ENCODE results near the gene CERS1.

The CERS1 gene, protein sequence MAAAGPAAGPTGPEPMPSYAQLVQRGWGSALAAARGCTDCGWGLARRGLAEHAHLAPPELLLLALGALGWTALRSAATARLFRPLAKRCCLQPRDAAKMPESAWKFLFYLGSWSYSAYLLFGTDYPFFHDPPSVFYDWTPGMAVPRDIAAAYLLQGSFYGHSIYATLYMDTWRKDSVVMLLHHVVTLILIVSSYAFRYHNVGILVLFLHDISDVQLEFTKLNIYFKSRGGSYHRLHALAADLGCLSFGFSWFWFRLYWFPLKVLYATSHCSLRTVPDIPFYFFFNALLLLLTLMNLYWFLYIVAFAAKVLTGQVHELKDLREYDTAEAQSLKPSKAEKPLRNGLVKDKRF

DNA sequence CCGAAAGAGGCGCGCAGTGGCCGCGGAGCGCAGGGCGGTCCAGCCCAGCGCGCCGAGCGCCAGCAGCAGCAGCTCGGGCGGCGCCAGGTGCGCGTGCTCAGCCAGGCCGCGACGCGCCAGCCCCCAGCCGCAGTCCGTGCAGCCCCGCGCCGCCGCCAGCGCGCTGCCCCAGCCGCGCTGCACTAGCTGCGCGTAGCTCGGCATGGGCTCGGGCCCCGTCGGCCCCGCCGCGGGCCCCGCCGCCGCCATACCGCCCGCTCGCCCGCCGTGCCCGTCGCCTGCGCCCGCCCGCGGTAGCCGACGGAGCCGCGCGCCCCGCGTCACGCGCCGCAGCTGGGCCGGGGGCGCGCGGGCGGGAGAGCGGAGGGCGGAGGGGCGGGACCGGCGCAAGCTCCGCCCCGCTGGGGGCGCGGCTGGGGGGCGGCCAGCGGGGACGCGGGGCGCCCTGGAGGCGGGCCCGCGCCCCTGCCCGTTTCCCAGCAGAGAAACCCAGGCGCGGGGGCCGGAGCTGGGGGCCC is at the start of gene CERS1:
TSS of gene CERS1 (minus strand) at position 335 of the 518 bp plus-strand sequence. CDS start at position 249, 86 bp downstream.
- no peak for DNase-seq

DNA sequence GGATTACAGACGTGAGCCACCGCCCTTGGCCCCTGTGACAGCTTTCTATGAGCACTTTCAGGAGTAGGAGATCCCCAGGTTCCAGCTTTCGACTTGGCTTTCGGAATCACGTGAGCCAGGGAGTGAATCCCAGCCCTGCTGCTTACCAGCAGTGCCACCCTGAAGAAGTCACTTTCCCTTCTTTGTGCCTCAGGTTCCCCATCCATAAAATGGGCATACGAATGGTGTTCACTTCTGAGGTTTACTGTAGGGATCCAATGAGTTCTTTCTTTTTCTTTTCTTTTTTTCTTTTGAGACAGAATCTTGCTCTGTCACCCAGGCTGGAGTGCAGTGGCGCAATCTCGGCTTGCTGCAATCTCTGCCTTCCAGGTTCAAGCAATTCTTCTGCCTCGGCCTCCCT is 49.3 kb upstream of the CERS1 start:
- no peak for DNase-seq

DNA sequence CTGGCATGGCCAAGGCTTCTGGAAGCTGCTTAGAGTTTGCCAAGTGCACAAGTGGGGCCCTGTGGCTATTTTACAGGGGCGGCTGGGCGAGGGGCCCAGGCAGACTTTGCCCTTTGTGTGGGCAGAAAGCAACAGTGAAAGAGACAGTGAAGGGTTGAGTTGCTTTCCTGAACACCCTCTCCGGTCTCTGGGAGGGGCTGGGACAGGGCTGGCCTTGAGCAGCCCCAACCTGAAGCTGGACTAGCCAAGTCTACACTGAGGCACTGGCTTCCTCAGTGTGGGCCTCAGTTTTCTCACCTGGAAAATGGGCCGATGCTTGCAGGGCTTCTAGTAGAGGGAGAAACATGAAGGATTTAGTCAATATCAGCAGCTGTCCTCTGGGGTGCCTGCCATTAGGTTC is 47.5 kb upstream of the CERS1 start:
- no peak for DNase-seq

DNA sequence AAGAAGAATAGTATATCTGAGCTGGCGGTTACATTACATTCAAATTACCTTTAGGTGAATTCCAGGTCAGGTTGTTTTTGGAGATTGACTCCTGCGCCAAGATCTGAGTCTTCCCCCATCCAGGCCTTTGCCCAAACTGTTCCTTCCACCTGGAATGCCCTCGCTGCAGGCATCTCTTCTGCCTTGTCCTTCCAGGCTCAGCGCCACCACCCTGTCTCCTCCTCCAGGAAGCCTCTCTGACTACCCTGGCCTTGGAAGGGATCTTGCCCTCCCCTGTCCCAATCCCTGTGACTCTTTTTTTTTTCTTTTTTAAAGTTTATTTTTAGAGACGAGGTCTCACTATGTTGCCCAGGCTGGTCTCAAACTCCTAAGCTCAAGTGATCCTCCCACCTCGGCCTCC is 46.7 kb upstream of the CERS1 start:
- DNase-seq: no peak

DNA sequence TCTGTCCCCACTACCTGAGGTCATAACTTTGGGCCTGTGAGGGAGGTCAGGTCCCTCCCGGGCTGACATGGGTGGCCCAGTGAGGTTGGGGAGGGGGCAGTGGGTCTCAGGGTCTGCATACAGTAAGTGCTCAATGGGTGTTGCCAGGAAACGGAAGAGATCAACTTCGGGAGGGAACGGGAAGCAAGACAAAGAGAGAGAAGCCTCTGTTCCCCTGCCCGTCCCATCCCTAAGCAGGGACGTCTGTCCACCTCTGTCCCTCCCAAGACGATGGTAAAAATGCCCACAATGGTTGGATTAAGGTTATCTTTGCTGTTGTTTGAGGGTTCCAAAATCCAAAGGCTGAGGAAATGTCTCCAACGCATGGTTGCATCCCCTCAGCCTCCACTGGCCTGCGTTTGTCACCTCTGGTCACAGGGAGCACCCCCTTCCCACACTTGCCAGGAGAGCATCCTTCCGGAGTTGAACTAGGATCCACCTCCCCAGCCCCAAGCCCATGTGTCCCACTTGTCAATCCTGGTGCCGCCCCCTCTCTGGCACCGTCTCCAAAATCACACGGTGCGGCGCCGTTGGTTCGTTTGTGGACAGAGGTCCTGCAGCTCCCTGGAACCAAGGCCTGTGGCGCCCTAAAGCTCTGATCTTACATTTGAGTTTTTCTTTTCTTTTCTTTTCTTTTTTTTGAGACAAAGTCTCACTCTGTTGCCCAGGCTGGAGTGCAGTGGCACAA is 45.8 kb upstream of the CERS1 start:
- no peak for DNase-seq

DNA sequence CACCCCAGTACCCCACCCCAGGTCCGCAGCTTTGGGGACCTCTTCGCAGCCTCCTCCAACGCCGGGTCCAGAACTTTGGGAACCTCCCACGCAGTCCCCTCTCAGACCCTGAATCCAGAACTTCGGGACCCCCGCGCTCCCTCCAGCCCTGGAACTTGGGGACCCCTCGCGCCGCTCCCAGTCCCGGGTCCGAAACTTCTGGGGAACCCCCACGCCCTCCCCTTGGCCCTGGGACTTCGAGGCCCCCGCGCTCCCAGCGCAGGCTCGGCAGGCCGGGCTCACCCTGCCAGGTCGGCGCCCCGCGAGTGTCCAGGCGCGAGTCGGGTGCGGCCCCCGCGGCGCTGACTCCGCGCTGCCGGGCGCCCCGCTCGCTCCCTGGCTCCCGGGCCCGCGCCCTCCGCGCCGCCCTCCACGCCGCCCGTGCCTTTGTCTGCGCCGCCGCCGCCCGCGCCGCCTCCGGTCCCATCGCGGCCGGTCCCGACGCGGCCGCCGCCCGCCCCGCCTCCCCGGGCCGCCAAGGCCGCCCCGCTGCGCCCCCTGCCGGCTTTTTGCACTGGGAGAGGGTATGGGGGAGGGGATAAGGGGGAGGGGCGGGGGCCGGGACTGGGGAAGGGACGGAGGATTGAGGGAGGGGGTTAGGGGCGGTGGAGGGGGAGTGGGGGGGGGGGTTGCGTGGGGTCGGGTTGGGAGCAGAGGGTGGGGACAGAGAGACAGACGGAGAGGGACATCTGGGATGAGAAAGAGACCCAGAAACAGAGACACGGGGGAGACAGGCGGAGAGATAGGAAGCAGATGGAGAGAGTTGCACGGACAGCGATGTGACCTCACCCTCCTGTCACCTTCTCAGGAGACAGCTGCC is 45.0 kb upstream of the CERS1 start, which contains the start of gene HOMER3:
TSS of gene HOMER3 (minus strand) at position 449 of the 859 bp plus-strand sequence. CDS start 2,235 bp downstream, outside the sequence.
- peak; percentile 50 for DNase-seq

DNA sequence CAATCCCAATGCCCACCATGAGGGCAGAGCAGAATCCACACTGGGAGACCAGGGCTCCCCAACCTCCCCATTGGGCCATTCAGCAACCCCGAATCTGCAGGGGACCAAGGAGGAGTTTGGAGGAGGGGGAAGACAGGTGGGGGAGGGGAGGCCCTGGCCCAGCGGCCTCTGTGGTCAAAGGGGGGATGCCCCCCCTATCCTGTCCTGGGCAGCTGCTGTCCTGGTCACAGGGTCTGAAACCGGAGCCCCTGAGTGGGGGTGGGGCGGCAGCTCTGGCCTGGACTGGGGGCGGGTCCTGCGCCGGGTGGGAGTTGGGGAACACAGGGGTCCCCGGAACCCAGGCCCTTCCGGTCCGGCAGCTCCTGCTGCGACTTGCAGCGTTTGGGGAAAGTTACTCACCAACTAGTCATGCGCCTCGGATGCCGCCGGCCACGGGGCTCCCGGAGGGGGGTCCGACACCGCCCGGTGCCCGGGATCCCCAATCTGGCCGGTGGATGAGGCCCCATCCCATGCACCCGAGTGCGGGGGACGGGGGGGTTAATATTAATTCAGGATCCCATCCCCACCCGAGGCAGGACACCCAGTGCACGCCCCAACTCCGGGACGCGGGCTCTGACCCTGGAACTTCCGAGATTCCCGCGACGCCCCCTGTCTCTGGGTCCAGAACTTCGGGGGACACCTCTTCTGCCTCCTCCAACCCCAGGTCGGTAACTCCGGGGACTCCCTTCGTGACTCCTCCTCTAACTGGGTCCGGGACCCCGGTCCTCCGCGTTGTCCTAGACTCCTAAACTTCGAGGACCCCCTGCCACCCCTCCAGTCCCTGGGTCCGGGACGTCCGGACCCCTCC is 44.2 kb upstream of the CERS1 start:
- no peak for DNase-seq

DNA sequence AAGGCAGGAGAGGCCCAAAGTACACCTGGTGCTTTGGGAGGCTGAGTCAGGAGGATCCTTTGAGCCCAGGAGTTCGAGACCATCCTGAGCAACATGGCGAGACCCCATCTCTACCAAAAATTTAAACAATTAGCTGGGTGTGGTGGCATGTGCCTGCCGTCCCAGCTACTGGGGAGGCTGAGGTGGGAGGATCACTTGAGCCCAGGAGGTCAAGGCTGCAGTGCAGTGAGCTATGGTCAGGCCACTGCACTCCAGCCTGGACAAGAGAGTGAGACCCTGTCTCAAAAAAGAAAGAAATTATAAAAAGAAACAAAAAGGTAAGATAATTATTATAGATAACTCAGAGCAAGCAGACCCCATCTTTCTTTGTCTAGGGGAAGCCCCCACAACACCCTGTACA is 43.2 kb upstream of the CERS1 start:
- DNase-seq: no peak

DNA sequence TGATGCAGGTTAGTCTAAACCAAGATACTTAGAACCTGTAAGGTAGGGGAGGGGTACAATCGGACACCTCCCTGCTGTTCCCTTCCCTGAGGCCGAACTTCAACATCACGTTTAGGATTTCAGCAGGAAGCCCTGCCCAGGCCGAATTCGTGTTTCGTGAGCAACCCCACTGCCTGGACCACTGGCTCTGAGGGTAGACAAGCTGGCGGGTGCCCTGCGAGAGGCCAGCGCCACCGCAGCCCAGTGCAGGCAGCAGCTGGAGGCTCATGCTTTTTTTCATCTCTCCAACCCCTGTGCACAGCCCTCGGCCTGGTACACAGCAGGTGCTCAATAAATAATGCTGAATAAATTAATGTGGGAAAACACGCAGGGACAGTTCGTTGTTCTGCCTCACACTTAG is 37.3 kb upstream of the CERS1 start:
- DNase-seq: no peak

DNA sequence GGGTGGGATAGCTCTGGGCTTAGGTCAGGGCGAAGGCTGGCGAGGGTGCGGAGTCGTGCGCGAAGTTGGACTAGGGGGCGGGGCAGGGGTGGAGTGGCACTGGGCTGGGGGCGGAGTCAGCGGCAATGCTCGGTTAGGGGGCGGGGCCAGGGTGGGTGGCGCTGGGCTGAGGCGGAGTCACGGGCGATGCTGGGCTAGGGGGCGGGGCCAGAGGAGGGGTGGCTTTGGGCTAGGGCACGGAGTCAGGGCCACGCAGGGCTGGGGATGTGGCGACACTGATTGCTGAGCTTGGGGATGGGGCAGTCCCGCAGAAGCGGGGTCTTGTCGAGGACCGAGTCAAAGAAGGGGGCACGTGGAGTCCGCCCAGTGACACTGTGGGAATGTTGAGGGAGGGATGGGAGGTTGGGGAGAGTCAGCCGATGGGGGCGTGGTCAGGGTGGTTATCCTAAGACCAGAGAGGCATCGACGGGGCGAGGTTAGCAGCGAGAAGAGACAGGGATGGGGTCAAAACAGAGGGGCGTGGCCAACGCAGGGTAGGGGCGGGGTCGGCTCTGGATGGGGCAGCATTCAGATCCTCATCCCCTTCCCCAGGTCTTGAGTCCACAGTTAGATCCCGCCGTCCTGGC is 36.4 kb upstream of the CERS1 start:
- DNase-seq: peak; percentile 50

DNA sequence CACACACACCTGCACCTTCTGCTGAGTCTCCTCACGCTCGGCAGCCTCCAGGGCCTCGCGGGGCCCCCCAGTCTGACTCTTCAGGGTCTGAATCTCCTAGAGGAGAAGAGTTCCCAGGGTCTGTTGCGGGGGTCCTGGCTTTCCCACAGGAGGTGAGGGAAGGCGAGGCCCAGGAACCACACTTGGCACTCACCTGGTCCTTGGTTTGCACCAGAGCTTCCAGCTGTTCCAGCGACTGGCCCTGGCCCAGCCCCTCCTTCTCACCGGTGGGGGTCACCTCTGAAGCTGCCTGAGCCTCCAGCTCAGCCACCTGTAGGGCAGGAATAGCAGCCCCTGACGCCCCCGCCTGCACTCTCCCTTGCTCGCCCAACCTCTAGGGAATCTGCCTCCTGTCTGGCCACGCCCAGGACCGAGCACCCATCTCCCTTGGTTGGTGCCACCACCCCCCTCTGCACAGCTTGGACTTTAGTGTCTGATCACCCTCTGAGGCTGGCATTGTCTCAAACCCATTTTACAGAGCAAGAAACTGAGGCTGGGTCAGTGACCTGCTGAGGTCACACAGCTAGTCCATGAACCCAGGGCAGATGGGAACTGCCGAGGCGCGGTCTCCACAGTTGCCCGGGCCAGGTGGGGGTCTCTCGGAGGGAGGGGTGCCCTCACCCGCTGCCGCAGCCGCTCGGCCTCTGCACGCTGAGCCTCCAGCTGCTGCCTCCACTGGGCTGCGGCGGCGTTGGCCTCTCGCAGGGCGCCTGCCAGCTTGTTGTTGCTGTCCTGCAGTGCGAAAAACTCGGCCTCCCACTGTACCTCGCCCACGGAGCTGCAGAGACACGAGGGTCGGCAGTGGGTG is 35.6 kb upstream of the CERS1 start:
- DNase-seq: no peak

DNA sequence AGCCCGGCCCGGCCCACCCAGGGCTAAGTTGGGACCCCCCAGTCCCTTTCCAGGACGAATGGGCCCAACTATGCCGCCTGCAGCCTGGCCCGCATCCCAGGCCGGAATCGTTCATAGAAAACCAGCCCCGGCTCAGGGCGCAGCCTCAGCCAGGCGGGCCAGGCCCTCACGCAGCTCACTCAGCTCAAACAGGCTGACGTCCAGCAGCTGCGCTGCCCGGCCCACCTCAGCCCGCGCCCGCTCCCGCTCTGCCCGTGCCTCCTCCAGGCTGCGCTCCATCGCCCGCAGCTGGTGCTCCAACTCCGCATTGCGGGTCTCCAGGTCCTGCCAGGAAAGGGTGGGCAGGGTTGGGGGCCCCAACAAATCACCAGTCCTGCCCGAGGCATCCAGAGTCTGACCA is 33.4 kb upstream of the CERS1 start:
- no peak for DNase-seq

DNA sequence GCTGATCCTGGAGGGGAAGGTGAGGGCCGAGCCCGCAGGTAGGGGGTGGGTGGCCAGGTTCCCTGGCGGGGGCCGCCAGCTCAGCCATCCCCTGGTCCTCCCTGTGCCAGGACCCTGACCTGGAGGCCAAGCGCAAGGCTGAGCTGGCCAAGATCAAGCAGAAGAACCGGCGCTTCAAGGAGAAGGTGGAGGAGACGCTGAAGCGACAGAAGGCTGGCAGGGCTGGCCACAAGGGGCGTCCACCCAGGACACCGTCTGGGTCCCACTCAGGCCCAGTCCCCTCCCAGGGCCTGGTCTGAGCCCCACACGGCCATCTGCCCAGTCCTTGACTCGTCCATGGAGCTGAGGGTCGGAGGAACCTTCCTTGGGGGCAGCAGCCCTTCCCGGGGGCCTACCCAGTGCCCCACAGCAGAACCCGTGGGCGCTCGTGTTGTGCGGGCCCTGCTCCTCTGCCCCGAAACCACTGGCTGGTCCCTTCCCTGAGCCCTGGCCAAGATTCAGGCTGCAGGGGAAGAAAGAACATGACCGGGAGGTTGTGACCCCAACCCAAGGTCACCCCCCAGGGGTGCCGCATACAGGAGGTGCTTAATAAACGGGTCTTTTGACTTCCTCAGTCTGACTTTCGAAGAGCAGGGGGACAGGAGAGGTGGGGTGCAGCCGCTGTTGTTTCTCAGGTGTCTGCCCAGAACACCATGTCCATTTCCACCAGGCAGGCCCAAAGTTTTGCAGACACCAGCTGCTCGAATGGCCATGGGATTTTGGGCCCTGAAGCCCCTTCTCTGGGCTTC is 32.3 kb upstream of the CERS1 start:
- DNase-seq: no peak

DNA sequence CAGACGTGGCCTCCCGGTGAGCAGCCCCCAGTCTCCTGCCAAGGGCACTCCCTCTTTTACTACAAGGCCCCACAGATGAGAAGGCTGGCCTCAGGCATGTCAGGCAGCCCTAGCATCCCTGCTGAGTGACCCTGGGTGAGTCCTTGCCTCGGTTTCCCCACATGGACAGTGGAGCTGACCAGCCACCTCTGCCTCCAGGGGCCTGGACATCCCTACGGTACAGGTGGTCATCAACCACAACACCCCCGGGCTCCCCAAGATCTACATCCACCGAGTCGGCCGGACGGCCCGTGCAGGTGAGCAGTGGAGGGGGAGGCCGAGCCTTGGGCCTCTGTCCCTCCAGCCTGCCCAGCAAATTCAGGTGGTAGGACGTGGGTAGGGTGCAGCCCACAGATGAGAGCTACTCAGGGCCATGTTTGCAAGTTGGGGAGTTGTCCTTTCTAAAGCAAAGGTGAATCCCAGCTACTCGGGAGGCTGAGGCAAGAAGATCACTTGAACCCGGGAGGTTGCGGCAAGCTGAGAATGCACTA is 28.8 kb upstream of the CERS1 start:
- DNase-seq: no peak

DNA sequence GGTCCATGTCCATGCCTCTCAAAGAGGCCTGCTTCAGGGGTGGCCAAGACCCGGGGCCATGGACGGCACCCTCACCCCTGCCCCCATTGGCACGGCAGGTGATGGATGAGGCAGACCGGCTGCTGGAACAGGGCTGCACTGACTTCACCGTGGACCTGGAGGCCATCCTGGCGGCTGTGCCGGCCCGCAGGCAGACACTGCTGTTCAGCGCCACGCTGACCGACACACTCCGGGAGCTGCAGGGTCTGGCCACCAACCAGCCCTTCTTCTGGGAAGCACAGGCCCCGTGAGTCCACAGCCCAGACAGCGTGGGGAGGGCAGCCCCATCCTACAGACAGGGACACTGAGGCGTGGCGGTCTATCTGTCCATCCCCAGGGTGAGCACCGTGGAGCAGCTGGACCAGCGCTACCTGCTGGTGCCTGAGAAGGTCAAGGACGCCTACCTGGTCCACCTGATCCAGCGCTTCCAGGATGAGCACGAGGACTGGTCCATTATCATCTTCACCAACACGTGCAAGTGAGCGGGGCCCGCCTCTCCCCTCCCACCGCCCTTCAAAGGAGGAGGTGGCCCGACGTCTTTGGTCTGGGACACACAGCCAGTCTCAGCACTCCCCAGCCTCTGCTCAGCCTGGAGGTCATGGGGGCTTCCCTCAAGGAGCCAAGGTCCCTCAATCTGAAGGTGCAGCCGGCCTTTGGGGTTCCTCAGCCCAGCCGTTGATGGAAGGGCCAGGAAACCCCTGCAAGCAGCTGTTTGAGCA is 26.4 kb upstream of the CERS1 start:
- DNase-seq: no peak

DNA sequence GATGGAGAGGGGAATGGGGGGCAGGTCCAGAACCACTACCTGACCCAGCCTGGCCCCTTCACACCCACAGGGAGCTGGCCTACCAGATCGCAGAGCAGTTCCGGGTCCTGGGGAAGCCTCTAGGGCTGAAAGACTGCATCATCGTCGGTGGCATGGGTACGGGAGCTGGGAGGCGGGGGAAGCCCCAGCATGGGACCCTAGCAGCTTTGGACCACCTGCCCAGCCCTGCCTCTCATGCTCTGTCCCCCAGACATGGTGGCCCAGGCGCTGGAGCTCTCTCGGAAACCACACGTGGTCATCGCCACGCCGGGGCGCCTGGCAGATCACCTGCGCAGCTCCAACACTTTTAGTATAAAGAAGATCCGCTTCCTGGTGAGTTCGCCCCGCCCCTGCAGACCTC is 25.6 kb upstream of the CERS1 start:
- DNase-seq: no peak

DNA sequence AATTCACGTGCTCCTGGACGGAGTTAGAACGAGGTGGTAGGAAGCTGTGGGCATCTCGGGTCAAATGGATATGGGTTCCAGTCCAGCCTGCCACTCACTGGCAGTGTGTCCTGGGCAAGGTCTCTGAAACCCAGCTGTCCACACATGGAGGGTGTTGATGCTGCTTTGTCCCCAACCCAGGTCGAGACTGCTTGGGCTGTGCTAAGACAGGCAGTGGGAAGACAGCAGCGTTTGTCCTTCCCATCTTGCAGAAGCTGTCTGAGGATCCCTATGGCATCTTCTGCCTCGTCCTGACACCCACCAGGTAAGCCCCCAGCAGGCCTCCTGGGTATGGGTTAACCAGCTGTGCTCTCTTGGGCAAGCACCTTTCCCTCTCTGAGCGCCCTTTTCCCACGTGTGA is 24.4 kb upstream of the CERS1 start:
- no peak for DNase-seq

DNA sequence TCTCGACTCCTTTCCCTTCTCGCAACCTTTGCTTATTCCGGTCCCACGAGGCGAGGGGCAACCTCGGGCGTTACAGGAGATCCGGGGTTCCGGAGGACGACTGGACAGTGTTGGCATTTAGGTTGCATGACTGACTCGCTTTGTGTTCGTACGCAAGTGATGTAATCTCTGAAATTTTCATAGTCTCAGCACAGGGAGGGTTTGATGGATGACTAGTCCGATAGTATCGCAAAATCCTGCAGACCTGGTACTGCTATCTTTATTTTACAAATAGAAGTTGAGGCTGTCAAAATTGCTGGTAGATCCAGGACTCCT is 23.9 kb upstream of the CERS1 start:
- no peak for DNase-seq

All from CD4-positive, alpha-beta T cell treated with Interleukin-4 for 4 hours (primary cell).